HEK293 (cell line): Measurements from ENCODE around the gene LILRA6.

Experiments used
- CTCF ChIA-PET: fragments of 350-600 bp; formaldehyde crosslinking; extraction: SDS; loops from one replicate; lab custom pipeline; 2021; ENCODE audit warnings: antibody characterized with exemption; lab: Yijun Ruan, JAX
- POLR2A ChIA-PET: fragments of 300-600 bp; formaldehyde crosslinking; extraction: SDS; loops from one replicate; lab custom pipeline; 2020; ENCODE audit warnings: antibody characterized with exemption, inconsistent platforms; lab: Yijun Ruan, JAX
- H3K27ac ChIP-seq: fragments of 200-500 bp; sonication (Bioruptor generic); 2 replicates; pipeline ENCODE4 v1.5.1; 2014; ENCODE audit warnings: low read depth, low read length, control low read depth, inconsistent platforms; ENCODE audit errors: extremely low read depth
- H3K36me3 ChIP-seq, 2 experiments: fragments of 200-500 bp in 1 of 2; sonication (Bioruptor generic) in 1 of 2; 1 replicate in 1 of 2; 2 replicates in 1 of 2; pipeline ENCODE4 v1.5.1; 2014 to 2017; ENCODE audit warnings: inconsistent platforms in 2 of 2, low read length in 2 of 2; ENCODE audit not compliant: control insufficient read depth in 2 of 2, insufficient read depth in 1 of 2
- H3K4me1 ChIP-seq: fragments of 200-500 bp; sonication (Bioruptor generic); 2 replicates; pipeline ENCODE4 v1.5.1; 2014; ENCODE audit warnings: mild to moderate bottlenecking, low read length, inconsistent platforms; ENCODE audit not compliant: control insufficient read depth, insufficient read depth
- H3K4me3 ChIP-seq: 2 replicates; pipeline ENCODE4 v1.5.1; 2011; ENCODE audit warnings: low read depth, mild to moderate bottlenecking, control low read depth, low read length, moderate library complexity
- H3K9me3 ChIP-seq: fragments of 200-500 bp; sonication (Bioruptor generic); 2 replicates; pipeline ENCODE4 v1.5.1; 2014; ENCODE audit warnings: low read depth, low read length, inconsistent platforms; ENCODE audit not compliant: control insufficient read depth, insufficient read depth
- HOXC10 ChIP-seq: sonication (generic); formaldehyde crosslinking; IDR thresholded peaks from 2 replicates; pipeline ENCODE4 v1.8.1; 2023; ENCODE audit warnings: mild to moderate bottlenecking, missing genetic modification reagents
- ZBTB26 ChIP-seq: fragments of 450-650 bp; formaldehyde crosslinking; optimal IDR thresholded peaks from 2 replicates; pipeline ENCODE3; 2016; ENCODE audit warnings: missing biosample characterization, mild to moderate bottlenecking, missing genetic modification characterization
- ZFHX2 ChIP-seq: fragments of 450-650 bp; formaldehyde crosslinking; conservative IDR thresholded peaks from 2 replicates; pipeline ENCODE4 v1.5.1; 2016; ENCODE audit warnings: missing biosample characterization, missing genetic modification characterization
- ZIC2 ChIP-seq: fragments of 450-650 bp; formaldehyde crosslinking; IDR thresholded peaks from 2 replicates; pipeline ENCODE4 v1.5.1; 2016; ENCODE audit warnings: missing biosample characterization, missing genetic modification characterization
- ZNF549 ChIP-seq: fragments of 450-650 bp; IDR thresholded peaks from 2 replicates; pipeline ENCODE4 v1.5.1; 2018; ENCODE audit warnings: missing biosample characterization, missing genetic modification characterization, mild to moderate bottlenecking, inconsistent platforms, moderate library complexity
- ZNF629 ChIP-seq: fragments of 450-650 bp; formaldehyde crosslinking; IDR thresholded peaks from 2 replicates; pipeline ENCODE4 v1.5.1; 2017; ENCODE audit warnings: missing biosample characterization, missing genetic modification characterization

The LILRA6 gene

DNA sequence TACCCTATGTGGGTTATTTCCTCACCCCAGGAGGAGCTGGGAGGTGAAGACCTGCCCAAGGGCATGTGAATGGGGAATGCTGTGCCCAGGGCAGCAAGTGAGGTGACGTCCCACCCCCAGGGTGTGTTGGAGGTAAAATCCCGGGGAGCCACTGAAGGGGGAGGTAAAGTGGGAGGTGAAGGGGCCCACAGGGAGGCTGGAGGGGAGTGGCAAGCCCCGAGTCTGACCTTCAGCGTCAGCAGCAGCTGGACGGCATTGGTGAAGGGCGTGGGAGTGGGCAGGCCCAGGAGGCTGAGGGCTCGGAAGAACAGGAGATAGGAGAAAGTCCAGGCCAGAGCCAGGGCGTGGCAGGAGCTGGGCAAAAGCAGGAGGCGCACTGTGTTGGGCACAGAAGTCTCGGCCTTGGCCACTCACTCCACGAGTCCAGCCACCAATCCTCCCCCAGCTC, 55.6 kb downstream of the LILRA6 start:
- H3K4me3 ChIP-seq = no peak overlapping the region
- ChIA-PET POLR2A (interaction anchor here (0.9 to 6.4 kb wide), 4 partner anchors 14 to 49 kb away, joined by 3 to 63 read pairs (median 6); partner anchors contain the start of genes CNOT3 and RPS9), CTCF (interaction anchor here (0.6 to 3.2 kb wide), 3 partner anchors 27 to 242 kb away, joined by 5 to 28 read pairs (median 6); no protein-coding TSS in a partner anchor)
- H3K27ac ChIP-seq = no peak overlapping the region
- no peaks in the 10 kb centered on the region for H3K9me3 ChIP-seq
- H3K36me3 ChIP-seq = peaks cover 3 to 28% of the 10 kb centered on the region in 2 experiments; a peak in 2 of 3 replicates
- peaks cover 11% of the 10 kb centered on the region for H3K4me1 ChIP-seq
- peak; percentile 60; the same call in 1 of the 2 replicates for TF ChIP-seq ZIC2 (tag by site-specific recombination)
- no peak for TF ChIP-seq ZNF549 (tag by site-specific recombination)
- TF ChIP-seq ZNF629 (tag by site-specific recombination) = no peak
- no peak for TF ChIP-seq HOXC10
- no peak for TF ChIP-seq ZBTB26 (tag by site-specific recombination)
- 0 out of 2 replicates have a peak, but pooled peaks have one; percentile 12 for TF ChIP-seq ZFHX2 (tag by site-specific recombination)
